Pancreas (tissue), 10 donors: ENCODE measurements around the gene REEP6. TPM values are rescaled to one million over a fixed set of nuclear protein-coding genes. Genes with fewer than 3 reads are reported as not detected.
A peak's percentile ranks its signal among the peaks of the same experiment; 100 is the strongest.

Experiments
- ATAC-seq, 4 donors: fragments of 200-7000 bp; cut with Tn5 transposase; one replicate each; pipeline versions ENCODE4 v1.8.0 to v1.9.1; 2020; ENCODE audit warnings: mild to moderate bottlenecking in 4 of 4, moderate library complexity in 4 of 4
- DNase-seq, 6 donors: peaks; one replicate each; pipeline ENCODE4 v3.0.0-alpha.2; 2020
- FAIRE-seq: peaks from 2 replicates; lab custom pipeline; 2012; peaks lifted over from hg19 to GRCh38; lab: Jason Lieb, UNC
- H3K27ac ChIP-seq, 4 donors: fragments of 200-600 bp; sonication (generic); 1 replicate in 3 of 4; 2 replicates in 1 of 4; pipeline versions ENCODE4 v1.5.0 to v1.8.0; 2020
- H3K27me3 ChIP-seq, 4 donors: fragments of 200-600 bp; one replicate each; pipeline ENCODE4 v1.8.0; 2021
- H3K36me3 ChIP-seq, 3 donors: fragments of 200-600 bp; sonication (generic) in 1 of 3; one replicate each; pipeline versions ENCODE4 v1.5.0 to v1.8.0; 2020 to 2021
- H3K4me1 ChIP-seq, 3 donors: fragments of 200-600 bp; one replicate each; pipeline ENCODE4 v1.8.0; 2021
- H3K4me3 ChIP-seq, 4 donors: fragments of 200-600 bp; sonication (generic) in 2 of 4; one replicate each; pipeline versions ENCODE4 v1.5.0 to v1.8.0; 2020 to 2021
- H3K9me3 ChIP-seq, 4 donors: fragments of 200-600 bp; one replicate each; pipeline ENCODE4 v1.8.0; 2021
- WGBS, 2 donors: extraction: QIAGEN DNeasy Blood & Tissue Kit; methylation state at CpG; one replicate each; pipeline ENCODE4 v1.1.7; 2013; 5-methylcytosine and 5-hydroxymethylcytosine counted together
- intact Hi-C, 3 donors: fragments of 100-400 bp; cut with DNase I; formaldehyde crosslinking; loops; one replicate each; pipeline versions ENCODE4 v1.11.1 to v1.14.2; 2022
- polyA plus RNA-seq, 2 donors: library from polyadenylated mRNA; stranded (reverse); fragments of 200-250 nt; gene quantifications; one replicate each; pipeline ENCODE4 v1.2.3, GENCODE V29; 2013
- total RNA-seq, 6 donors: library from RNA; stranded (reverse); fragmentation: NEBNext Ultra II Directional in 4 of 6; extraction: Animal tissue kit (Norgen Biotek cat#: 25700) in 4 of 6; gene quantifications; one replicate each; pipeline versions ENCODE4 v1.2.1 to v1.2.4, GENCODE V29; 2021 to 2023
- TF ChIP-seq, protein P1 (sequence below), 4 donors: fragments of 200-600 bp; sonication (generic) in 3 of 4; IDR thresholded peaks; one replicate each; pipeline versions ENCODE4 v1.5.0 to v1.8.0; 2021; ENCODE audit warnings: antibody characterized with exemption in 4 of 4
- donor health status: healthy with polysubstance abuse.
- donor health status: DM: no; HTN: no; CAD: no; lungs with moderate emphysema.
- donor health status: DM: no; HTN: no; CAD: no.
- donor health status: control.
- donor health status: control.
- donor health status: Bipolar disorder and iron deficiency.
- donor health status: DM: yes; HTN: yes; CAD: no.
- donor health status: DM: no; HTN: no; CAD: no.
- donor health status: DM: no; HTN: no; CAD: no.
- donor health status: DM: yes; HTN: yes; CAD: no.

REEP6 gene
- total and polyA plus RNA-seq, 8 donors: 12.6 to 24.1 (median 16.9) TPM

- Histone ChIP-seq H3K9me3 (no peaks in the 10 kb centered on the region), H3K4me3 (no peak overlapping the region), H3K27ac (no peak overlapping the region), H3K27me3 (peaks cover 0 to 17% (median 3%) of the 10 kb centered on the region in 4 donors), H3K4me1 (peaks cover 0 to 13% (median 0%) of the 10 kb centered on the region in 3 donors), H3K36me3 (peaks cover 0 to 4% (median 2%) of the 10 kb centered on the region in 3 donors)
- ATAC-seq: peak in 1 of 4 donors; percentile 6
- TF ChIP-seq, protein P1, sequence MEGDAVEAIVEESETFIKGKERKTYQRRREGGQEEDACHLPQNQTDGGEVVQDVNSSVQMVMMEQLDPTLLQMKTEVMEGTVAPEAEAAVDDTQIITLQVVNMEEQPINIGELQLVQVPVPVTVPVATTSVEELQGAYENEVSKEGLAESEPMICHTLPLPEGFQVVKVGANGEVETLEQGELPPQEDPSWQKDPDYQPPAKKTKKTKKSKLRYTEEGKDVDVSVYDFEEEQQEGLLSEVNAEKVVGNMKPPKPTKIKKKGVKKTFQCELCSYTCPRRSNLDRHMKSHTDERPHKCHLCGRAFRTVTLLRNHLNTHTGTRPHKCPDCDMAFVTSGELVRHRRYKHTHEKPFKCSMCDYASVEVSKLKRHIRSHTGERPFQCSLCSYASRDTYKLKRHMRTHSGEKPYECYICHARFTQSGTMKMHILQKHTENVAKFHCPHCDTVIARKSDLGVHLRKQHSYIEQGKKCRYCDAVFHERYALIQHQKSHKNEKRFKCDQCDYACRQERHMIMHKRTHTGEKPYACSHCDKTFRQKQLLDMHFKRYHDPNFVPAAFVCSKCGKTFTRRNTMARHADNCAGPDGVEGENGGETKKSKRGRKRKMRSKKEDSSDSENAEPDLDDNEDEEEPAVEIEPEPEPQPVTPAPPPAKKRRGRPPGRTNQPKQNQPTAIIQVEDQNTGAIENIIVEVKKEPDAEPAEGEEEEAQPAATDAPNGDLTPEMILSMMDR (IDR thresholded peaks at IDR 0.05): no peak
- FAIRE-seq: no peak
- peak in 2 of 6 donors; percentile 47 to 80 for DNase-seq
- 6% methylated on average over 52 to 63 of the region's 63 CpGs for WGBS, 2 donors
- intact Hi-C loops: loop anchor here in 1 of 3 donors (10.0 kb wide), 1 partner anchor 68 kb away; the partner anchor contains the start of gene ADAMTSL5
Observed at GRCh38 chr19:1446713-1447481, 44.1 kb upstream of the REEP6 start.

GRCh38 chr19:1447504-1447903, 43.5 kb upstream of the REEP6 start:
- intact Hi-C loops: loop anchor here in 1 of 3 donors (10.0 kb wide), 1 partner anchor 67 kb away; the partner anchor contains the start of gene ADAMTSL5

DNA sequence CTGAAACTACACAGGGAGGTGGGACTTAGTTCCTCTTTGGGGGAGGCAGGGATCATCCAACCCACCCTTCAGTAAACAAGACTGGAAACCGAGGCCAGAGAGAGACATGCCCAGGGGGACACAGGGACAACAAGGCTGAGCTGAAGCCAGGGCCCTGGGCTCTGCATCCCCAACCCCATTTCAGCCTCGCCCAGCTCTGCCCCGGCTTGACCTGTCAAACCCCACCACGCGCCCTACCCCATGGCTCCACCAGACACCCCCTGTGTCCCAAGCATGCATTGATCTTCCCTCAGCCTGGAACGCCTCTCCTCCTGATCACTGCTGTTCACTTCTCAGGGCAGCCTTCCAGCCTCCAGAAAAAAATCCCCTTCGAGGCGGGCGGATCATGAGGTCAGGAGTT, 43.0 kb upstream of the REEP6 start:
- intact Hi-C loops: loop anchor here in 1 of 3 donors (10.0 kb wide), 1 partner anchor 67 kb away; the partner anchor contains the start of gene ADAMTSL5

More at GRCh38 chr19:1447504-1447903, 43.5 kb upstream of the REEP6 start:
- H3K4me1 ChIP-seq: peaks cover 0 to 13% (median 0%) of the 10 kb centered on the region in 3 donors
- FAIRE-seq: no peak
- no peak overlapping the region for H3K4me3 ChIP-seq
- H3K36me3 ChIP-seq: no peaks in the 10 kb centered on the region
- no peak overlapping the region for H3K27ac ChIP-seq
- 17 to 27% methylated on average over 4 of the region's 4 CpGs for WGBS, 2 donors
- peaks cover 0 to 17% (median 4%) of the 10 kb centered on the region in 4 donors for H3K27me3 ChIP-seq
- no peaks in the 10 kb centered on the region for H3K9me3 ChIP-seq
- ATAC-seq: no peak
- TF ChIP-seq, protein P1 (IDR thresholded peaks at IDR 0.05): no peak
- DNase-seq: no peak

DNA sequence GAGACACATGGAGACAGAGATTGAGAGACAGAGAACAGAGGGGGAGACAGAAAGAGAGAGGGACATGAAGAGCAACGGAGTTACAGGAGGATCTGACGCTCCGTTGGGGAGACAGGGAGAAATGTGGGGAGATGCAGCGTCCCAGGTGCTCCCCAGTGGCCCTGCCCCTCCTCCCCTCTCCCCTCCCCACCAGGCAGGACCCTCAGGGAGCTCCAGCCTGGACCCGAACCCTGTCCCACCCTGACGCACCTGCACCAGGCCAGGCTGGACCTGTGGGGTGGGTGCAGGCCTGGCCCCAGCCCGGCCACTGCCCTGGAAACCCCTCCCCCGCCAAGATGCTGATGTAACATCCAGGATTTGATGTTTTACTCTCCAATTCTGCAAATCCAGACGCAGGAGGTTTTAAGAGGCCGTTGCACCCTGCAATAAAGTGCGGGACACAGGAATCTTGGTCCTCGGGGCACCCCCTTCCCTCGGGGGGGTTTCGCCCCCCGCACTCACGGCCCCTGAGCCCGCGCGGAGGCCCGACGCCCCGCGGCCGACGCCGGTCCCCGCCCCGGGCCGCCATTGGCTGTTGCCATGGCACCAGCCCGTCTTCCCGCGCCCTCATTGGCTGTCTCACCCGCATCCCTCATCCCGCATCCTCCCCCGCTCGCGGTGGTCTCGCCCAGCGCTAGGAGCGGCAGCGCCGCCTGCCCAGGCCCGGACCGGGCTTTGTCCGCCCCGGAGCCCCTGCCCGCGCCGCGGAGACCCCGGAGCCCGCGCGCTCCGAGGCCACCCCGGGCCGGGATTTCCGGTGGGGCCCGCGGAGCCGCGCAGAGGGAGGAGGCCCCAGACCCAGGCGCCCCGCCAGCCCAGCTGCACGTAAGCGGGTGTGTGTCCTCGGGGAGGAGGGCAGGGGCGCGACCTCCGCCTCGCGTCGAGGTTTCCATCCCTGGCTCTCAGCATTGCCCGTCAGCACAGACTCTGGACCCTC, 41.2 kb upstream of the REEP6 start, which contains the start of gene APC2:
APC2 (plus strand) TSS at position 655 of the 976 bp plus-strand sequence. CDS start 2,881 bp downstream, outside the sequence.
- H3K27ac ChIP-seq: no peak within 1 kb of the TSS
- intact Hi-C loops: loop anchor here in 1 of 3 donors (10.0 kb wide), 1 partner anchor 65 kb away; the partner anchor contains the start of gene ADAMTSL5
- H3K4me3 ChIP-seq: no peak within 1 kb of the TSS
- H3K36me3 ChIP-seq: no peaks in the 10 kb centered on the region
- H3K9me3 ChIP-seq: no peaks in the 10 kb centered on the region
- ATAC-seq: no peak
- FAIRE-seq: no peak
- 9 to 10% methylated on average over 52 to 74 of the region's 74 CpGs for WGBS, 2 donors
- TF ChIP-seq, protein P1 (IDR thresholded peaks at IDR 0.05): no peak
- DNase-seq: peak in 2 of 6 donors; percentile 36 to 58
- peaks cover 0 to 17% (median 4%) of the 10 kb centered on the region in 4 donors for H3K27me3 ChIP-seq
- peaks cover 0 to 18% (median 0%) of the 10 kb centered on the region in 3 donors for H3K4me1 ChIP-seq

More for the DNA sequence above, 43.0 kb upstream of the REEP6 start:
- Histone ChIP-seq H3K4me1 (peaks cover 0 to 13% (median 0%) of the 10 kb centered on the region in 3 donors), H3K36me3 (no peaks in the 10 kb centered on the region), H3K9me3 (no peaks in the 10 kb centered on the region), H3K27me3 (peaks cover 0 to 17% (median 4%) of the 10 kb centered on the region in 4 donors), H3K27ac (no peak overlapping the region), H3K4me3 (no peak overlapping the region)
- DNase-seq (peak in 1 of 6 donors; percentile 70), FAIRE-seq (no peak), ATAC-seq (no peak)
- TF ChIP-seq, protein P1 (IDR thresholded peaks at IDR 0.05): no peak
- 68 to 72% methylated on average over 9 of the region's 9 CpGs for WGBS, 2 donors
